GM12878 (cell line): ENCODE measurements around the gene RORC. TPM values are rescaled to one million over a fixed set of nuclear protein-coding genes. Genes with fewer than 3 reads are reported as not detected.
A peak's percentile ranks its signal among the peaks of the same experiment; 100 is the strongest.

ENCODE experiments used
- ATAC-seq: fragments of 200-7000 bp; cut with Tn5 transposase; 3 replicates; pipeline ENCODE4 v1.9.1; 2020; ENCODE audit warnings: mild to moderate bottlenecking, moderate library complexity
- BruUV-seq: library from RNA; stranded (reverse); fragments of 400-500 nt; replicated peaks from 2 replicates; lab custom pipeline; 2021; lab: Mats Ljungman, UMichigan
- CTCF ChIA-PET: fragments of 300-600 bp; sonication (Branson Sonifier 250); formaldehyde crosslinking; extraction: SDS; loops from one replicate; lab custom pipeline; 2021; ENCODE audit warnings: inconsistent platforms; lab: Yijun Ruan, JAX
- POLR2A ChIA-PET: fragments of 350-600 bp; formaldehyde crosslinking; extraction: SDS; loops from one replicate; lab custom pipeline; 2021; ENCODE audit warnings: inconsistent platforms; lab: Charles Lee
- RAD21 ChIA-PET: fragments of 300-600 bp; sonication (Branson Sonifier 250); formaldehyde crosslinking; loops from one replicate; lab custom pipeline; 2023; ENCODE audit warnings: antibody characterized with exemption; ENCODE audit not compliant: unreplicated experiment; lab: Charles Lee
- SMC1A ChIA-PET: fragments of 300-600 bp; sonication (Branson Sonifier 250); formaldehyde crosslinking; loops from one replicate; lab custom pipeline; 2023; ENCODE audit not compliant: unreplicated experiment, uncharacterized antibody; lab: Charles Lee
- DNase-seq: peaks from one replicate; pipeline ENCODE4 v3.0.0-alpha.2; 2011; ENCODE audit warnings: low read depth, low spot score
- FAIRE-seq: peaks from 3 replicates; lab custom pipeline; 2011; peaks lifted over from hg19 to GRCh38; lab: Jason Lieb, UNC
- H2AFZ ChIP-seq: 2 replicates; pipeline ENCODE4 v1.6.0; 2011; ENCODE audit warnings: low read depth, low read length, control low read depth; ENCODE audit not compliant: control insufficient read depth
- H3K27ac ChIP-seq: 2 replicates; pipeline ENCODE4 v1.5.1; 2011; ENCODE audit warnings: control low read depth; ENCODE audit not compliant: control insufficient read depth, insufficient read depth
- H3K27me3 ChIP-seq, 2 experiments: replicated peaks in 1 of 2; 2 replicates each; pipeline versions ENCODE4 v1.6.0 to v1.6.1; 2011; ENCODE audit warnings: low read length in 1 of 2; ENCODE audit not compliant: control insufficient read depth in 2 of 2, insufficient read depth in 2 of 2
- H3K36me3 ChIP-seq, 2 experiments: 2 replicates each; pipeline ENCODE4 v1.5.1; 2011; ENCODE audit warnings: low read length in 1 of 2; ENCODE audit not compliant: control insufficient read depth in 2 of 2, insufficient read depth in 2 of 2
- H3K4me1 ChIP-seq: 2 replicates; pipeline ENCODE4 v1.6.1; 2011; ENCODE audit warnings: mild to moderate bottlenecking, low read length, moderate library complexity, mixed read lengths; ENCODE audit not compliant: control insufficient read depth, insufficient read depth
- H3K4me2 ChIP-seq: 2 replicates; pipeline ENCODE4 v1.6.0; 2011; ENCODE audit warnings: control low read depth; ENCODE audit not compliant: control insufficient read depth, insufficient read depth
- H3K4me3 ChIP-seq: fragments of 200-600 bp; sonication (generic); 2 replicates; pipeline ENCODE4 v1.5.1; 2016
- H3K79me2 ChIP-seq: 2 replicates; pipeline ENCODE4 v1.6.0; 2011; ENCODE audit warnings: low read length; ENCODE audit not compliant: control insufficient read depth, insufficient read depth
- H3K9ac ChIP-seq: 2 replicates; pipeline ENCODE4 v1.8.0; 2011; ENCODE audit warnings: low read length, control low read depth, mixed read lengths; ENCODE audit not compliant: control insufficient read depth, insufficient read depth
- H3K9me3 ChIP-seq: replicated peaks from 3 replicates; pipeline ENCODE4 v1.5.1; 2011; ENCODE audit warnings: mild to moderate bottlenecking, low read length; ENCODE audit not compliant: control insufficient read depth, insufficient read depth
- H4K20me1 ChIP-seq: 2 replicates; pipeline ENCODE4 v1.6.0; 2011; ENCODE audit not compliant: control insufficient read depth, insufficient read depth
- CTCF ChIP-seq, 3 experiments: IDR thresholded peaks in 2 of 3; conservative IDR thresholded peaks in 1 of 3; 2 replicates each; pipeline ENCODE4 v1.5.1; 2011; ENCODE audit warnings: low read depth in 3 of 3, low read length in 3 of 3, mild to moderate bottlenecking in 3 of 3, control low read depth in 2 of 3, moderate library complexity in 2 of 3, inconsistent platforms in 1 of 3, mixed read lengths in 1 of 3; ENCODE audit not compliant: control insufficient read depth in 2 of 3, insufficient read depth in 1 of 3; ENCODE audit errors: extremely low read depth in 1 of 3
- FOXM1 ChIP-seq: IDR thresholded peaks from 2 replicates; pipeline ENCODE4 v1.6.1; 2012; ENCODE audit warnings: low read depth, mild to moderate bottlenecking, inconsistent platforms, low read length, moderate library complexity
- IKZF1 ChIP-seq: fragments of 450-650 bp; conservative IDR thresholded peaks from 2 replicates; pipeline ENCODE4 v1.6.1; 2017; ENCODE audit warnings: antibody characterized with exemption, mild to moderate bottlenecking
- SMC3 ChIP-seq: IDR thresholded peaks from 2 replicates; pipeline ENCODE4 v1.6.1; 2011; ENCODE audit warnings: low read length, improper control_type of control experiment, borderline replicate concordance
- SPI1 ChIP-seq: IDR thresholded peaks from 2 replicates; pipeline ENCODE4 v1.6.1; 2011; ENCODE audit warnings: low read depth, mild to moderate bottlenecking, low read length, moderate library complexity, borderline replicate concordance; ENCODE audit not compliant: insufficient read depth
- SREBF2 ChIP-seq: IDR thresholded peaks from 2 replicates; pipeline ENCODE4 v1.6.1; 2012; ENCODE audit warnings: mild to moderate bottlenecking, low read length
- USF2 ChIP-seq: IDR thresholded peaks from 2 replicates; pipeline ENCODE4 v1.6.1; 2011; ENCODE audit warnings: low read depth, low read length, improper control_type of control experiment, borderline replicate concordance
- WGBS: methylation state at CpG from one replicate; pipeline ENCODE4 v1.1.6; 2016; ENCODE audit warnings: low lambda C conversion rate; ENCODE audit not compliant: insufficient replicate concordance, insufficient coverage; ENCODE audit errors: missing lambda C conversion rate; 5-methylcytosine and 5-hydroxymethylcytosine counted together
- in situ Hi-C: fragments of 300-500 bp; cut with MboI; formaldehyde crosslinking; loops from 9 replicates; pipeline ENCODE4 v1.14.3; 2018; ENCODE audit warnings: mixed read lengths
- intact Hi-C: fragments of 100-400 bp; cut with micrococcal nuclease; formaldehyde crosslinking; loops from one replicate; pipeline ENCODE4 v1.14.2; 2022; ENCODE audit not compliant: unreplicated experiment
- polyA plus RNA-seq, 11 experiments: library from polyadenylated mRNA; depleted of rRNA in 4 of 11; unstranded in 6 of 11; stranded (reverse) in 5 of 11; fragments of >200 nt; fragmentation: Nextera tagmentation in 4 of 11; fragmentation: Illumina TruSeq in 1 of 11; extraction: Ambion mirVana in 4 of 11; extraction: Trizol in 1 of 11; gene quantifications; 1 replicate in 1 of 11; 2 replicates in 10 of 11; pipeline versions ENCODE4 v1.2.1 to v1.2.3, GENCODE V29; 2011 to 2016; ENCODE audit warnings: inconsistent platforms in 2 of 11, missing spikeins in 2 of 11, low read depth in 1 of 11
- total RNA-seq, 4 experiments: library from RNA; depleted of rRNA in 3 of 4; stranded (reverse); fragments of >200 nt in 3 of 4; fragmentation: Illumina TruSeq in 1 of 4; extraction: Trizol in 1 of 4; gene quantifications; 2 replicates each; pipeline versions ENCODE4 v1.2.1 to v1.2.3, GENCODE V29; 2013 to 2021

Gene RORC
- total and polyA plus RNA-seq, 10 of the 15 experiments (the other 5 are each of a cell fraction or from before 2014, with no cell fraction given): not detected

GRCh38 chr1:151846686-151847237, 15.2 kb upstream of the RORC start:
- no peak overlapping the region for H3K4me2 ChIP-seq
- ChIA-PET RAD21 (interaction anchor here (0.7 to 2.0 kb wide), 4 partner anchors 9 to 35 kb away, joined by 3 to 10 read pairs (median 3); no protein-coding TSS in a partner anchor), CTCF (interaction anchor here (0.5 to 1.9 kb wide), 9 partner anchors 10 to 747 kb away, joined by 3 to 10 read pairs (median 3); no protein-coding TSS in a partner anchor), POLR2A (interaction anchor here (0.6 kb wide), 1 partner anchor 176 kb away, joined by 7 read pairs; no protein-coding TSS in a partner anchor), SMC1A (interaction anchor here (0.8 to 1.9 kb wide), 5 partner anchors 11 to 253 kb away, joined by 3 to 12 read pairs (median 3); no protein-coding TSS in a partner anchor)
- H3K79me2 ChIP-seq: no peaks in the 10 kb centered on the region
- in situ Hi-C loops (no loop called here), intact Hi-C loops (no loop called here)
- no peaks in the 10 kb centered on the region for H3K36me3 ChIP-seq
- no peaks in the 10 kb centered on the region for H3K4me1 ChIP-seq
- no TSS peak for BruUV-seq
- no peaks in the 10 kb centered on the region; a peak in 1 of 4 replicates for H3K27me3 ChIP-seq
- DNase-seq (no peak), ATAC-seq (peak; percentile 17; the same call in 2 of the 3 replicates), FAIRE-seq (no peak)
- H4K20me1 ChIP-seq: no peaks in the 10 kb centered on the region
- no peak overlapping the region for H3K27ac ChIP-seq
- TF ChIP-seq SMC3: no peak
- H3K9me3 ChIP-seq: no peaks in the 10 kb centered on the region
- H2AFZ ChIP-seq: no peak overlapping the region
- 32% methylated on average over 8 of the region's 8 CpGs for WGBS
- H3K4me3 ChIP-seq: no peak overlapping the region
- no peak overlapping the region for H3K9ac ChIP-seq

GRCh38 chr1:151846062-151846568, 14.5 kb upstream of the RORC start:
- ChIA-PET POLR2A (interaction anchor here (0.5 kb wide), 1 partner anchor 199 kb away, joined by 3 read pairs; no protein-coding TSS in a partner anchor), SMC1A (interaction anchor here (0.8 to 1.9 kb wide), 6 partner anchors 10 to 253 kb away, joined by 3 to 12 read pairs (median 3); no protein-coding TSS in a partner anchor), CTCF (interaction anchor here (0.5 to 1.9 kb wide), 12 partner anchors 8 to 746 kb away, joined by 3 to 10 read pairs (median 3); partner anchors contain the start of gene MRPL9)
- DNase-seq: no peak
- H3K4me3 ChIP-seq: no peak overlapping the region
- intact Hi-C loops: no loop called here
- H3K36me3 ChIP-seq: no peaks in the 10 kb centered on the region
- in situ Hi-C loops: no loop called here
- H3K9ac ChIP-seq: no peak overlapping the region
- FAIRE-seq: no peak
- no peaks in the 10 kb centered on the region for H3K9me3 ChIP-seq
- peak in 1 of 3 experiments; percentile 16; a peak in 1 of 6 replicates for TF ChIP-seq CTCF (IDR thresholded peaks at IDR 0.05 in 2 of 3, conservative IDR thresholded peaks at IDR 0.05 in 1 of 3; ENCODE audit: control insufficient read depth in 2 of 3, extremely low read depth in 1 of 3, insufficient read depth in 1 of 3, low read depth in 3 of 3, low read length in 3 of 3)
- no peak for TF ChIP-seq SREBF2
- TF ChIP-seq FOXM1: no peak
- no peak for TF ChIP-seq USF2
- TF ChIP-seq SPI1: peak; percentile 62; the same call in 1 of the 2 replicates
- 0 out of 2 replicates have a peak, but pooled peaks have one; percentile 12 for TF ChIP-seq IKZF1
- TF ChIP-seq, all 136 proteins: peak for 3
- Histone ChIP-seq H2AFZ (no peak overlapping the region), H3K79me2 (no peaks in the 10 kb centered on the region), H3K4me1 (no peaks in the 10 kb centered on the region), H3K4me2 (no peak overlapping the region), H4K20me1 (no peaks in the 10 kb centered on the region), H3K27me3 (no peaks in the 10 kb centered on the region; a peak in 1 of 4 replicates), H3K27ac (no peak overlapping the region)
- ATAC-seq: peak; percentile 83
- BruUV-seq: no TSS peak
- 17% methylated on average over 6 of the region's 6 CpGs for WGBS
- RAD21 ChIA-PET: interaction anchor here (0.7 to 2.0 kb wide), 5 partner anchors 9 to 251 kb away, joined by 3 to 10 read pairs (median 3); no protein-coding TSS in a partner anchor
